ENCODE measurements around the gene RAD51B. TPM values are rescaled to one million over a fixed set of nuclear protein-coding genes. Genes with fewer than 3 reads are reported as not detected.

RAD51B gene
- total RNA-seq, 6 donors from 2014 or later = 10.6 to 63.9 (median 18.4) TPM

GRCh38 chr14:68320495-68320894 is 500.9 kb downstream of the RAD51B start:
- no peak for ATAC-seq (ENCODE audit: low FRiP score in 2 of 2)
- Histone ChIP-seq H3K27me3 (no peaks in the 10 kb centered on the region), H3K36me3 (no peaks in the 10 kb centered on the region), H3K4me3 (no peak overlapping the region), H3K9me3 (no peaks in the 10 kb centered on the region), H3K4me1 (no peaks in the 10 kb centered on the region), H3K27ac (no peak overlapping the region)
- no peak for DNase-seq
- 75 to 92% methylated on average over 1 of the region's 1 CpG for WGBS, 2 donors
- TF ChIP-seq POLR2AphosphoS5 (IDR thresholded peaks at IDR 0.05) (no peak), POLR2A (IDR thresholded peaks at IDR 0.05) (no peak), EP300 (IDR thresholded peaks at IDR 0.05) (no peak), CTCF (IDR thresholded peaks at IDR 0.05) (no peak)

- ATAC-seq (ENCODE audit: low FRiP score in 2 of 2) = no peak
- no peak overlapping the region for H3K4me3 ChIP-seq
- no peak overlapping the region for H3K27ac ChIP-seq
- no peaks in the 10 kb centered on the region for H3K36me3 ChIP-seq
- H3K4me1 ChIP-seq = no peaks in the 10 kb centered on the region
- TF ChIP-seq POLR2AphosphoS5 (IDR thresholded peaks at IDR 0.05) (no peak), EP300 (IDR thresholded peaks at IDR 0.05) (no peak), CTCF (IDR thresholded peaks at IDR 0.05) (no peak), POLR2A (IDR thresholded peaks at IDR 0.05) (no peak)
- DNase-seq = no peak
- H3K9me3 ChIP-seq = no peaks in the 10 kb centered on the region
- WGBS, 2 donors = 81 to 88% methylated on average over 4 of the region's 4 CpGs
- no peaks in the 10 kb centered on the region for H3K27me3 ChIP-seq
Observed at GRCh38 chr14:68322940-68323620, 503.5 kb downstream of the RAD51B start.

- no peaks in the 10 kb centered on the region for H3K27me3 ChIP-seq
- DNase-seq (no peak), ATAC-seq (ENCODE audit: low FRiP score in 2 of 2) (no peak)
- no peaks in the 10 kb centered on the region for H3K4me1 ChIP-seq
- no peak overlapping the region for H3K4me3 ChIP-seq
- 89% methylated on average over 5 of the region's 5 CpGs for WGBS, 2 donors
- no peak for TF ChIP-seq EP300 (IDR thresholded peaks at IDR 0.05)
- TF ChIP-seq POLR2AphosphoS5 (IDR thresholded peaks at IDR 0.05) = no peak
- TF ChIP-seq CTCF (IDR thresholded peaks at IDR 0.05) = no peak
- TF ChIP-seq POLR2A (IDR thresholded peaks at IDR 0.05) = no peak
- H3K27ac ChIP-seq = no peak overlapping the region
- H3K36me3 ChIP-seq = no peaks in the 10 kb centered on the region
- H3K9me3 ChIP-seq = no peaks in the 10 kb centered on the region
Observed at GRCh38 chr14:68325267-68325807, 505.8 kb downstream of the RAD51B start.

GRCh38 chr14:68327231-68327630 is 507.7 kb downstream of the RAD51B start:
- no peak overlapping the region for H3K27ac ChIP-seq
- WGBS, 2 donors = 84 to 90% methylated on average over 3 of the region's 3 CpGs
- no peak overlapping the region for H3K4me3 ChIP-seq
- no peaks in the 10 kb centered on the region for H3K27me3 ChIP-seq
- ATAC-seq (ENCODE audit: low FRiP score in 2 of 2) = no peak
- H3K36me3 ChIP-seq = no peaks in the 10 kb centered on the region
- H3K4me1 ChIP-seq = peaks cover 0 to 5% (median 0%) of the 10 kb centered on the region in 4 donors
- TF ChIP-seq POLR2A (IDR thresholded peaks at IDR 0.05) (no peak), EP300 (IDR thresholded peaks at IDR 0.05) (no peak), CTCF (IDR thresholded peaks at IDR 0.05) (no peak), POLR2AphosphoS5 (IDR thresholded peaks at IDR 0.05) (no peak)
- DNase-seq = no peak
- no peaks in the 10 kb centered on the region for H3K9me3 ChIP-seq

- peaks cover 0 to 5% (median 0%) of the 10 kb centered on the region in 4 donors for H3K4me1 ChIP-seq
- no peak for ATAC-seq (ENCODE audit: low FRiP score in 2 of 2)
- H3K4me3 ChIP-seq = no peak overlapping the region
- H3K27ac ChIP-seq = no peak overlapping the region
- WGBS, 2 donors = 92 to 100% methylated on average over 3 of the region's 3 CpGs
- H3K9me3 ChIP-seq = no peaks in the 10 kb centered on the region
- no peaks in the 10 kb centered on the region for H3K36me3 ChIP-seq
- no peak for TF ChIP-seq POLR2A (IDR thresholded peaks at IDR 0.05)
- TF ChIP-seq POLR2AphosphoS5 (IDR thresholded peaks at IDR 0.05) = no peak
- no peak for TF ChIP-seq CTCF (IDR thresholded peaks at IDR 0.05)
- TF ChIP-seq EP300 (IDR thresholded peaks at IDR 0.05) = no peak
- no peaks in the 10 kb centered on the region for H3K27me3 ChIP-seq
- DNase-seq = no peak
Observed at GRCh38 chr14:68328509-68328908, 508.9 kb downstream of the RAD51B start.

Data from upper lobe of left lung (tissue), 6 donors.